ENCODE data around the gene CCDC86.
"Not testable (repeated sequence)": the region's sequence is repeated elsewhere in the genome, so short reads cannot be mapped to it uniquely, and the experiment has no call there.

CCDC86 gene, protein sequence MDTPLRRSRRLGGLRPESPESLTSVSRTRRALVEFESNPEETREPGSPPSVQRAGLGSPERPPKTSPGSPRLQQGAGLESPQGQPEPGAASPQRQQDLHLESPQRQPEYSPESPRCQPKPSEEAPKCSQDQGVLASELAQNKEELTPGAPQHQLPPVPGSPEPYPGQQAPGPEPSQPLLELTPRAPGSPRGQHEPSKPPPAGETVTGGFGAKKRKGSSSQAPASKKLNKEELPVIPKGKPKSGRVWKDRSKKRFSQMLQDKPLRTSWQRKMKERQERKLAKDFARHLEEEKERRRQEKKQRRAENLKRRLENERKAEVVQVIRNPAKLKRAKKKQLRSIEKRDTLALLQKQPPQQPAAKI

DNA sequence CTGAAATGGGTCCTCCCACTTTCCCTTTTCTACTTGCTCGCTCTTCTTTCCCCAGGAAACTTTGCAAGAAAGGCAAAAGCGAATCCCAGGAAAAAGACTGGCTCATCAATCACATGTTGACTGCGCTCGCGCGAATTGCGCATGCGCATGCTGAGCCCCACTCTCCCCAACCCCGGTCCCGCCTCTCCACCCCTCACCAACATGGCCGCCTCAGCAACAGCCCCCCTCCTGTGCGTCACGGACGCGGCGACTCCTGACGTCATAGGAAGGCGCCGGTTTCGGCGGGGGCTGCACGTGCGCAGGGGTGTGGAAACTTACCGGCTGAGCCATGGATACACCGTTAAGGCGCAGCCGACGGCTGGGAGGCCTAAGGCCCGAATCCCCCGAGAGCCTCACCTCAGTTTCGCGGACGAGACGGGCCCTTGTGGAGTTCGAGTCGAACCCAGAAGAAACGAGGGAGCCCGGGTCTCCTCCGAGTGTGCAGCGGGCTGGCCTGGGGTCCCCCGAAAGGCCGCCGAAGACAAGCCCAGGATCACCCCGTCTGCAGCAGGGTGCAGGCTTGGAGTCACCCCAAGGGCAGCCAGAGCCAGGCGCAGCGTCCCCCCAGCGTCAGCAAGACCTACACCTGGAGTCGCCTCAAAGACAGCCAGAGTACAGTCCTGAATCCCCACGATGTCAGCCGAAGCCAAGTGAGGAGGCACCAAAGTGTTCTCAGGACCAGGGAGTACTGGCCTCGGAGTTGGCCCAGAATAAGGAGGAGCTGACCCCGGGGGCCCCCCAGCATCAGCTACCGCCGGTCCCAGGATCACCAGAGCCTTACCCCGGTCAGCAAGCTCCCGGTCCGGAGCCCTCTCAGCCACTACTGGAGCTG is at the start of gene CCDC86:
CCDC86 (plus strand) TSS at position 317 of the 871 bp plus-strand sequence; CDS start at position 329, 12 bp downstream.
- DNase-seq, result peak; percentile 60 to 71

DNA sequence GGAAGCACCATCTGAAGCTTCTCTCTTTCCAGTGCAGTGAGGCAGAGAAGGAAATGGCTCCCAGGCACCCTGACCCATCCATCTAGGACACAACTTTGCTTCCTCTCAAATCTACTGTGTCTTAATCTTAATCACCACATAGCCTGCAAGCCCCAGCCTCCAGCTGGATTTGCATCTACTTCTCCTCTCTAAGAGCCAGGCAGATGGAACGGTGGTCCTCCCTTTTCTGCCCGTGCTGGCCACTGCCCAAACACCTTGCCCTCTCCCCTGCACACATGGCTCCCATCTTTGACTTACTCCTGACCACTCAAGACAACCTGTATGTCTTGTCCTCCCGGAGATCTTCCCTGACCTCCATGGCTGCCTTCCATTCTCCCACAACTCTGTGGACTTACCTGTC is 49.4 kb upstream of the CCDC86 start:
- no peak for DNase-seq

GRCh38 chr11:60795291-60795690 is 46.6 kb upstream of the CCDC86 start:
- DNase-seq, result no peak

- DNase-seq, result no peak
Observed at GRCh38 chr11:60797846-60798630, 43.9 kb upstream of the CCDC86 start.

GRCh38 chr11:60798631-60799030 is 43.3 kb upstream of the CCDC86 start:
- DNase-seq, result no peak

- no peak for DNase-seq
Observed at GRCh38 chr11:60801194-60801593, 40.7 kb upstream of the CCDC86 start.

- DNase-seq, result no peak
Observed at GRCh38 chr11:60803273-60803936, 38.5 kb upstream of the CCDC86 start.

DNA sequence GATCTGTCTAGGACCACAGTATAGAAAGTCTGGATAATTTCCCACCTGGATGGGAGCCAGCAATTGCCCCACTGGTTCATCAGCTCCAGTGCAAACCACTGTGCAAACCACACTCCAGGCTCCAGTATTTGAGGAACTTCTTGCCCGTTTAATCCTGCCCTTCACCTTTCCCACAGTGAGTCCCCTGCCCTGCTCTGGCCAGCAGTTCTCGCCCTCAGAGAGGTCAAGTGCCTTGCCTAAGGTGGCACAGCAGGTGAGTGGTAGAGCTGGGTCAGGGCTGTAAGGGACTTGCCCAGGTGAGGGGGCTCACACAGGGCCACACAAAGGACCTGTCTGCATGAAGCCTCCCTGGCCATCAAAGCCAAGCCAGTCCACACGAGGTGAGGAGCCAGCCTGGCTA is 32.7 kb upstream of the CCDC86 start:
- DNase-seq, result no peak

GRCh38 chr11:60809691-60810090 is 32.2 kb upstream of the CCDC86 start:
- DNase-seq, result no peak

- DNase-seq, result no peak
Observed at GRCh38 chr11:60810151-60810550, 31.8 kb upstream of the CCDC86 start.

GRCh38 chr11:60810569-60810968 is 31.3 kb upstream of the CCDC86 start:
- no peak for DNase-seq

GRCh38 chr11:60813324-60813723 is 28.6 kb upstream of the CCDC86 start:
- no peak for DNase-seq

DNA sequence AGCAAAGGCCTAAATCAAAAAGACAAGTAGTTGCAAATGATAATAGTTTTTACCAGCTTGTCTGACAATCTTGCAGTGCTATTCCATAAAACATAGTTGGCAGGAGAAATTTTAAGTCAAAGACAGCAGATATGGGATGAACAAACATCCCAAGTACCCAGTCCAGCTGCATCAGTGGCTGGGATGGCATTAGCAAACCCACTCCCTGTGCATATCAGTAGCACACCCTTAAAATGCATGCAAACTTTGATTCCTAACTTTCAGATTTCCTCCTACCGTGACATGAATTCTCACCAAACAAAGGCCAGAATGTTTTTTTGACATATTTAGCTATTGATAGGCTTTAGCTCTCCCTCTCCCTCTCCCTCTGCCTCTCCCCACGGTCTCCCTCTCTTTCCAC is 27.8 kb upstream of the CCDC86 start:
- no peak for DNase-seq

DNA sequence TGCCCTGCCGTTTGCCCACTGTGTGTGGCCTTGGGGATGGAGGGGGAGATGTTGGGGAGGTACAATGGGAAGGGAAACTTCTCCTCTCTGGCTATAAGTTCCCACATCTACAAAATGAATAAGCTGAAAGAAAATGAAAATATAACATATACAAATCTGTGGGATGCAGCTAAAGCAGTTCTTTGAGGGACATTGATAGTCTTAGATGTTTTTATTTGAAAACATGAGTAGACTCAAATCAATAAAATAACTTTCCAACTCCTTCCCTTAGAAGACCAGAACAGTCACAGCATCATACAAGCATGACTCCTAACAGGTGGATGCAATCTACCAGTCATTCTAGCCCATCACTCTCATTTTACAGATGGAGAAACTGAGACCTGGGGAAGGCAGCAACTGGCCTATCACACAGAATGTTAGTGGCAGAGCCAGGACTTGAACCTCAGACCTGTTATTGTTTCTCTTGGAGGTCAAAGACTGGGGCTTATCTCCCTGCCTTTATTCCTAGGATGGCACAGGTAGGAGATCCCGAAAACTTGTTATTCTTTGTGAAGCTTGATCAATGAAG is 25.2 kb upstream of the CCDC86 start:
- DNase-seq, result no peak

DNA sequence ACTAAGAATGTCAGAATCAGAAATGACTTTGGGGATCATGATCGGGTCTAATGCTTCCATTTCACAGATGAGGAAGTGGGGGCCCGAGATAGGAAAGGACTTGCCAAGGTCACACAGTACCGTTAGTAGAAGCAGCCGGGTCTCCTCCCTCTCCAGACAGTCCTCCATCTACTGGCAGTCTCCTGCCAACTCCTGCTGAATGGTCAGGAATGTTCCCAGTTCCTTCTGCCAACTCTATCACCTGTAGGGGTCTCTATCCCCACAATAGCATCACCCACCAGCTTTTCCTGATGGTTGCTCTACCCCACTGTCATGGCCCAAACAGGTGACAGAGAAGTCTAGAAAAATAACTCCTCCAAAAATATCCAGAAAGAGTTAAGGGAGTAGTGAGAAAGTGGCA is 23.9 kb upstream of the CCDC86 start:
- DNase-seq, result no peak

DNA sequence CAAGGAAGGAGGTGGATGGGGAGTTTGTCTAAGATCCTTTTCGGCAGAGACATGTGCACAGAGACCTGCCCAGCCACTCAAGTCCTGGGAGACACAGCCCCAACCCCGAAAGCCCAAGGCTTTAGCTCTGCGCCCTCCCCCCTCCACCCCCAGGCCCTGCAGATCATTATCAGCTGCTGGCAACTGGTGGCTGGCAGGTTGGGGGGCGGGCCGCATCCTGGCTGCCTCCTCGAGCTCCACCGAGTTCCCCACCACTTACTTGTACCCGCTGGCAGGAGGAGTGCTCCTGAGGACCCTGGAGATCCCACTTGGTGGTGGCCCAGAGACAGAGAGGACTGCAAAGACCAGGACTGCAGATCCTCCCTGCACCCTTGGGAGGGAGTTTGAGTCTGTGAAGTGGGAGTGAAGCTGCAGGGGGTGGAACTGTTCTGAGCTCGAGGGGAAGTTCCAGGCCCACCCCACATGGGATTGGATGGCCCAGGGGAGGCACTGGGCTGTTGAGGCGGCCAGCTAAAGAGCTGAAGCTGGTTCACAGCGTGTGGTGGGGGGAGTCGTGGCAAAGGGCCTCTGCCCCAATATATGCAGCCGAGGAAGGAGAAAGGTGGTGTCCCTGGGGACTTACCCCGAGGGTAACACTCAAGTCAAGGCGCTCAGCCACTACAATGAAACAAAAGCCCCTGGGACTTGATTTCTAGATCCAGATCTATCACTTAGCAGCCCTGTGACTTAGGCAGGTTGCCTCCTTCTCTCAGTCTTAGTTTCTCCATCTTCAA is 19.9 kb upstream of the CCDC86 start:
- no peak for DNase-seq

GRCh38 chr11:60823745-60824306 is 18.1 kb upstream of the CCDC86 start:
- DNase-seq, result not testable (repeated sequence)

DNA sequence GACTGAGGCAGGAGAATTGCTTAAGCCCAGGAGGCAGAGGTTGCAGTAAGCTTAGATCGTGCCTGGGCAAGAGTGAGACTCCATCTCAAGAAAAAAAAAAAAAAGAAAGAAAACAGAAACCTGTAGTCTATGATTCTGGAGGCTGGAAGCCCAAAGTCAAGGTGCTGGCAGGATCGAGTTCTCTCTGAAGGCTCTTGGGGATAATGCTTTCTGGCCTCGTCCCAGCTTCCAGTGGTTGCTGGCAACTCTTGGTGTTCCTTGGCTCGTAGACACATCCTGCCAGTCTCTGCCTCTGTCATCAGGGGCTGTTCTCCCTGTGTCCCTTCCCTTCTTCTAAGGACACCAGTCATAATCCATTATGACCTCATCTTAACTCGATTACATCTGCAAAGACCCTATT is 16.8 kb upstream of the CCDC86 start:
- DNase-seq, result no peak

GRCh38 chr11:60825790-60826189 is 16.1 kb upstream of the CCDC86 start:
- DNase-seq, result no peak

- no peak for DNase-seq
Observed at GRCh38 chr11:60830478-60831142, 11.3 kb upstream of the CCDC86 start.

DNA sequence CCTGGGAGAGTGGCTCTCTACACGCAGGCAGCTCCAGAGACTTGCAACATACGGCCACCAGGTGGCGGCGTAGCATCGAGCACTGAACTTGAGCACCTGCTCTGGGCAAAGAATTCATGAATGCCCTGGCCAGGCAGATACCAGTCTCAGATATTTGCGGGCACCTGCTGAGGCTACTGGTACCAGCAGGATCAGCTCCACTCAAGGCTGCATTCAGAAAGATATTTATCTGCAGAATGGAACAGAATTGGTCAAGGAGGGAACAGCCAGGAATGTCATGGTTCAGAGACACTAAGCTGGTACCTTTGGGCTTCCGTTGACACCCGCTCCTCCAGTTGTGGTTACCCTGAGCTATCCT is 10.8 kb upstream of the CCDC86 start:
- DNase-seq, result peak in 1 of 2 experiments; percentile 68

All from cerebellar nuclear complex (tissue), 1 donor.